ENCODE measurements around the gene SFMBT1.

SFMBT1 gene

GRCh38 chr3:53011324-53011723 is 34.5 kb downstream of the SFMBT1 start:
- Histone ChIP-seq H3K36me3 (ENCODE audit: low read length) (no peaks in the 10 kb centered on the region), H3K9ac (ENCODE audit: low read length) (no peak overlapping the region), H3K4me2 (ENCODE audit: low read depth, low read length, poor library complexity, severe bottlenecking) (no peak overlapping the region), H4K20me1 (ENCODE audit: low read depth, low read length) (no peaks in the 10 kb centered on the region), H3F3A (ENCODE audit: insufficient read depth) (no peaks in the 10 kb centered on the region), H3K27ac (ENCODE audit: low read depth, low read length) (no peak overlapping the region), H3K79me2 (ENCODE audit: insufficient read depth, low read length) (peaks cover 29% of the 10 kb centered on the region), H3K9me3 (ENCODE audit: insufficient read depth, low read length) (no peaks in the 10 kb centered on the region), H3K27me3 (ENCODE audit: low read length) (no peaks in the 10 kb centered on the region), H3K4me3 (ENCODE audit: insufficient read depth, low read length, poor library complexity, severe bottlenecking) (no peak overlapping the region), H2AFZ (ENCODE audit: low read depth, low read length, severe bottlenecking) (no peak overlapping the region), H3K9me2 (replicated peaks; ENCODE audit: insufficient read depth, low read length) (no peaks in the 10 kb centered on the region)
- TF ChIP-seq CTCF (IDR thresholded peaks at IDR 0.05; ENCODE audit: insufficient read depth, low read length, poor library complexity, severe bottlenecking) (no peak), EZH2phosphoT487 (conservative IDR thresholded peaks at IDR 0.05; ENCODE audit: low read length) (no peak)

- no peaks in the 10 kb centered on the region for H3K9me3 ChIP-seq (ENCODE audit: insufficient read depth, low read length)
- H2AFZ ChIP-seq (ENCODE audit: low read depth, low read length, severe bottlenecking): no peak overlapping the region
- H3K27me3 ChIP-seq (ENCODE audit: low read length): no peaks in the 10 kb centered on the region
- TF ChIP-seq CTCF (IDR thresholded peaks at IDR 0.05; ENCODE audit: insufficient read depth, low read length, poor library complexity, severe bottlenecking): no peak
- TF ChIP-seq EZH2phosphoT487 (conservative IDR thresholded peaks at IDR 0.05; ENCODE audit: low read length): no peak
- H3K4me2 ChIP-seq (ENCODE audit: low read depth, low read length, poor library complexity, severe bottlenecking): no peak overlapping the region
- H4K20me1 ChIP-seq (ENCODE audit: low read depth, low read length): no peaks in the 10 kb centered on the region
- H3F3A ChIP-seq (ENCODE audit: insufficient read depth): no peaks in the 10 kb centered on the region
- no peak overlapping the region for H3K9ac ChIP-seq (ENCODE audit: low read length)
- H3K79me2 ChIP-seq (ENCODE audit: insufficient read depth, low read length): peaks cover 32% of the 10 kb centered on the region
- H3K9me2 ChIP-seq (replicated peaks; ENCODE audit: insufficient read depth, low read length): no peaks in the 10 kb centered on the region
- H3K4me3 ChIP-seq (ENCODE audit: insufficient read depth, low read length, poor library complexity, severe bottlenecking): no peak overlapping the region
- no peaks in the 10 kb centered on the region for H3K36me3 ChIP-seq (ENCODE audit: low read length)
- no peak overlapping the region for H3K27ac ChIP-seq (ENCODE audit: low read depth, low read length)
Measured at GRCh38 chr3:53009826-53010539, 35.9 kb downstream of the SFMBT1 start.

GRCh38 chr3:53008932-53009331 is 36.9 kb downstream of the SFMBT1 start:
- Histone ChIP-seq H3K4me3 (ENCODE audit: insufficient read depth, low read length, poor library complexity, severe bottlenecking) (no peak overlapping the region), H3K79me2 (ENCODE audit: insufficient read depth, low read length) (peaks cover 26% of the 10 kb centered on the region; the same call in 1 of the 2 replicates), H3K9me2 (replicated peaks; ENCODE audit: insufficient read depth, low read length) (no peaks in the 10 kb centered on the region), H3K4me2 (ENCODE audit: low read depth, low read length, poor library complexity, severe bottlenecking) (no peak overlapping the region), H3K9me3 (ENCODE audit: insufficient read depth, low read length) (no peaks in the 10 kb centered on the region), H3K36me3 (ENCODE audit: low read length) (no peaks in the 10 kb centered on the region), H4K20me1 (ENCODE audit: low read depth, low read length) (no peaks in the 10 kb centered on the region), H3K27ac (ENCODE audit: low read depth, low read length) (no peak overlapping the region), H3F3A (ENCODE audit: insufficient read depth) (no peaks in the 10 kb centered on the region), H3K9ac (ENCODE audit: low read length) (no peak overlapping the region), H2AFZ (ENCODE audit: low read depth, low read length, severe bottlenecking) (no peak overlapping the region), H3K27me3 (ENCODE audit: low read length) (no peaks in the 10 kb centered on the region)
- TF ChIP-seq CTCF (IDR thresholded peaks at IDR 0.05; ENCODE audit: insufficient read depth, low read length, poor library complexity, severe bottlenecking): no peak
- no peak for TF ChIP-seq EZH2phosphoT487 (conservative IDR thresholded peaks at IDR 0.05; ENCODE audit: low read length)

Measured in SU-DHL-6 (cell line).